Measurements from ENCODE around the gene SLC10A6. TPM values are rescaled to one million over a fixed set of nuclear protein-coding genes. Genes with fewer than 3 reads are reported as not detected.

The SLC10A6 gene, protein sequence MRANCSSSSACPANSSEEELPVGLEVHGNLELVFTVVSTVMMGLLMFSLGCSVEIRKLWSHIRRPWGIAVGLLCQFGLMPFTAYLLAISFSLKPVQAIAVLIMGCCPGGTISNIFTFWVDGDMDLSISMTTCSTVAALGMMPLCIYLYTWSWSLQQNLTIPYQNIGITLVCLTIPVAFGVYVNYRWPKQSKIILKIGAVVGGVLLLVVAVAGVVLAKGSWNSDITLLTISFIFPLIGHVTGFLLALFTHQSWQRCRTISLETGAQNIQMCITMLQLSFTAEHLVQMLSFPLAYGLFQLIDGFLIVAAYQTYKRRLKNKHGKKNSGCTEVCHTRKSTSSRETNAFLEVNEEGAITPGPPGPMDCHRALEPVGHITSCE
- not detected for polyA plus RNA-seq (2013, experiment 1 of 2; ENCODE audit: insufficient read length)
- not detected for polyA plus RNA-seq (2013, experiment 2 of 2; ENCODE audit: insufficient read length)

GRCh38 chr4:86848732-86849619 is at the start of gene SLC10A6:
TSS of gene SLC10A6 (minus strand) at chr4:86849384. CDS start at chr4:86849115, 269 bp downstream.
- DNase-seq = no peak

DNA sequence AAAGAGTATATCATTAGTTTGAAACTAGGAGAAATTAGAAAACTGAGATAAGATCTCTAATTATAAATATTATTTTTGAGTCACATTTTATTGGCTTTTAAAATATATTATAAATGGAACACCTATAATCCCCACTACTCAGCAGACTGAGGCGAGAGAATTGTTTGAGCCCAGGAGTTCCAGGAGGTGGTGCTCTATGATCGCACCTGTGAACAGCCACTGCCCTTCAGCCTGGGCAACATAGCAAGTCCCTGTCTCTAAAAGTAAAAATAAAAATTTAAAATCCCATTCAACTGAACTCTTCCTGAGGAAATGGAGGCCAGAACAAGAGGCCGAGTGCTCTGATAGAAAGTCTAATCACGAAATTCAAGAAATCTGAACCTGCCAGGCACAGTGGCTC is 49.4 kb upstream of the SLC10A6 start:
- DNase-seq = no peak

- no peak for DNase-seq
These were observed 47.4 kb upstream of the SLC10A6 start for GRCh38 chr4:86896596-86896995.

GRCh38 chr4:86895692-86896488 is 46.7 kb upstream of the SLC10A6 start:
- peak; percentile 72 for DNase-seq

DNA sequence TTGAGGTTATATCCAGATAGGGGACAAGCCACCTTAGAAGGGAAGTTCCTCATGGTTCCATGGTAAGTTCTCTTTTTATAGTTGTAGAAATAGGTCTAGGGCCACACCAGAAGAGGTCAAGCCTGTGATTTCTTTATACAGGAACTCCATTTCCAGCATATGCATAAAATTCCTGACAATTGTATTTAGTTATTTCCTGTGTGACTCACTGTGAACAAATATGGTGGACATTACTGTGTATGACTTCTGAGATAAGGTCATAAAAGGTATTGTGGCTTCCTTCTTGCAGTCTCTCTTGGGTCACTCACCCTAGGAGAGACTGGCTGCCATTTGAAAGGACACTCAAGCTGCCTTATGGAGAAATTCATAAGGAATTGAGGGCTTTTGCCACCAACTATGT is 45.3 kb upstream of the SLC10A6 start:
- no peak for DNase-seq

DNA sequence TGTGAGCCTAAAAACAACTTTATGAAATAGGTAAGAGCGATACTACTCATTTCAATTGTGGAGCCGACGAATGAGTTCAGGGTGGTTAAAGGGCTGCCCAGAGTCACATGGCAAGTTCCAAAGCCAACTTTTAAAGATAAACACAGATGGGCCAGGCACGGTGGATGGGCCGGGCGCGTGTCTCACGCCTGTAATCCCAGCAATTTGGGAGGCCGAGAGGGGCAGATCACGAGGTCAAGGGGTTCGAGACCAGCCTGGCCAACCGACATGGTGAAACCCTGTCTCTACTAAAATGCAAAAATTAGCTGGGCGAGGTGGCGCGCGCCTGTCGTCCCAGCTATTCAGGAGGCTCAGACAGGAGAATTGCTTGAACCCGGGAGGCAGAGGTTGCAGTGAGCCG is 44.0 kb upstream of the SLC10A6 start:
- DNase-seq = no peak

DNA sequence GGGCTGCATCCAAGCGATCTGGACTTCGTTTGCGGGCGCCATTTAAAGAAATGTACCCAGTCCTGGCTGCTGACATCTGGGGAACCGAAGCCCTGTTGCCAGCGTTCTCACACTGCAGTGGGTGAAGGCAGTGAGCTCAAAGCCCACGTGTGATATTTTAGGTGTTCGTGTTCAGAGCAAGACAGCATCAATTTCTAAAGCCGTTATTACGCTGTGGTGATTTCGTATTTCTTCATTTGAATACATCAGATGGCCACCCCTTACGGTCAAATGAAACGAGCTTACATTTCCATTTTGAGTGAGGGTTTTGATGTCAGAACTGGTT is 43.4 kb upstream of the SLC10A6 start:
- DNase-seq = no peak

- peak; percentile 45 for DNase-seq
These were observed 42.8 kb upstream of the SLC10A6 start, which contains the start of gene C4orf36 for GRCh38 chr4:86891762-86892635. TSS of gene C4orf36 (minus strand) at chr4:86892422. CDS start at chr4:86891520, 902 bp downstream.

DNA sequence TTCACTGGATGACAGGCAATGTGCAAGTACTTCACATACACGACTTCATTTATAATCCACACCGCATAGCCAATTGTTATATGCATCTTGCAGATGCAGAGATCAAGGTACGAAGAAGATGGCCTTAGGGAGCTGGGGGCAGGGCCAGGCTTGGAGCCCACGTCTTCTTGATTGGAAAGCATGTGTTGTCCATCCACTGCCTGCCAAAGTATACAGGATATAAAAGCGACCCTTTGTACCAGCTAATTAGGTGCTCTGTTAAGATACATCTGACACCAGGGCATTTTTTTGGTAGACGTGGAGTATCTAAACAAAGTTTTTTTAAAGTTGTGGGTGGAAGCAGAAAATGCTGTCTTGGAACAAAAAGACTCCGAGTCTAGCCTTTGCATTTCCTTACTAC is 41.6 kb upstream of the SLC10A6 start:
- DNase-seq = no peak

DNA sequence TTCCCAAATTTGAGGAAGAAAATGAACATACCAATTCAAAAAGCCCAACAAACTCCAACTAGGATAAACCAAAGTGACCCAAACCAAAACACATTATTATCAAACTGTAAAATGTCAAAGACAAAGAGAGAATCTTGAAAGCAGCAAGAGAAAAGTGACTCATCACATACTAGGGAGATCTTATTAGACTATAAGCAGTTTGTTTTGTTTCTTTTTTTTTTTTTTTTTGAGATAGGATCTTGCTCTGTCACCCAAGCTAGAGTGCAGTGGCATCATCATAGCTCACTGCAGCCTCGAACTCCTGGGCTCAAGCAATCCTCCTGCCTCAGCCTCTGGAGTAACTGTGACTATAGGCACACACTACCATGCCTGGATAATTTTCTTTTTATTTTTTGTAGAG is 30.5 kb upstream of the SLC10A6 start:
- DNase-seq = no peak

DNA sequence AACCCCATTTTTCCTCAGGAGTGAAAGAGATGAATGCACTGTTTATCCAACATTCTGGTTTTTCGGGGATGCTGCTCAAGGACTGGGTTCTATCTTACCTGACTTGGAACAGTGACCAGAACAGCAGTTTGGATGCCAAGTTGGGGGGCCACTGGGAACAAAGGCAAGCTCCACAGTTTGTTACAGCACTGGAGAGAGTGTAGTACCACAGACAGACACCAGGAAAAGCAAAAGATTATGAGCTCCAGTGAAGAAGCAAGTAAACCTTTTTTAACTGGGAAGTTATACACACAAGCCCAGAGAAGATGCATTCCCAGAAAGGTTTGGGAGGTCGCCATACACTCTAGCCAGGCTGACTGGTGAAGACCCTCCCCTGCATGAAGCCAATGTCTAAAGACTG is 29.5 kb upstream of the SLC10A6 start:
- DNase-seq = no peak

- DNase-seq = no peak
These were observed 27.9 kb upstream of the SLC10A6 start for GRCh38 chr4:86876894-86877685.

- peak; percentile 28 for DNase-seq
These were observed 26.3 kb upstream of the SLC10A6 start for GRCh38 chr4:86875436-86875835.

DNA sequence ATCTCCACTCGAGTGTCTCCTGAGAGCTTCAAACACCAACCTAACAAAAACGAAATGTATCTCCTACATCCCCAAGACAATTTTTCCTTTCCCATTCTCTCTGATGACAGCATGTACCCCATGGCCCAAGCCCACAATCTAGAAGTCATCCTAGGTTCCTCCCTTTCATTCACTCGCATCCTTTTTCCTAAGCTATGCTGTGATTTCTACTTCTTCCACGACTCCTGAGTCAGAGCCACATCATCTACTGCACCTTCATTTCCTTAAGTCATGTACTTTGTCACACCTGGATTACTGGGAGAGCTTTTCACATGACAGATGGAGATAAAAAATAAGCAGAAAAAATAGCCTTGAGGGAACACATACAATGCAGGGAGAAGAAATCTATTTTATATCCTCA is 23.0 kb upstream of the SLC10A6 start:
- no peak for DNase-seq

GRCh38 chr4:86870442-86871069 is 21.4 kb upstream of the SLC10A6 start:
- DNase-seq = no peak

- DNase-seq = no peak
These were observed 8.3 kb upstream of the SLC10A6 start for GRCh38 chr4:86857341-86858052.

GRCh38 chr4:86856896-86857295 is 7.7 kb upstream of the SLC10A6 start:
- no peak for DNase-seq

- DNase-seq = peak; percentile 62
These were observed 6.4 kb upstream of the SLC10A6 start for GRCh38 chr4:86855572-86855971.

- no peak for DNase-seq
These were observed 4.0 kb upstream of the SLC10A6 start for GRCh38 chr4:86853209-86853608.

GRCh38 chr4:86848136-86848535 is 1.0 kb downstream of the SLC10A6 start:
- DNase-seq = peak; percentile 53
